H9 (cell line): ENCODE measurements around the gene RNASEL. TPM values are rescaled to one million over a fixed set of nuclear protein-coding genes. Genes with fewer than 3 reads are reported as not detected.

Source experiments
- DNase-seq: peaks from one replicate; pipeline ENCODE4 v3.0.0-alpha.2; 2017
- H2AFZ ChIP-seq: one replicate; pipeline ENCODE4 v1.6.1; 2013; ENCODE audit warnings: mild to moderate bottlenecking, low read length, control low read depth, moderate library complexity
- H2AK5ac ChIP-seq: 2 replicates; pipeline ENCODE4 v1.6.1; 2013; ENCODE audit warnings: low read length, control low read depth, mixed read lengths; ENCODE audit not compliant: insufficient read length
- H2BK120ac ChIP-seq: one replicate; pipeline ENCODE4 v1.6.1; 2013; ENCODE audit warnings: low read depth, mild to moderate bottlenecking, low read length, control low read depth, inconsistent platforms; ENCODE audit not compliant: poor library complexity, severe bottlenecking
- H2BK12ac ChIP-seq: 2 replicates; pipeline ENCODE4 v1.6.1; 2013; ENCODE audit warnings: low read length, control low read depth, mixed read lengths, low read depth; ENCODE audit not compliant: insufficient read length
- H2BK15ac ChIP-seq: 2 replicates; pipeline ENCODE4 v1.6.1; 2013; ENCODE audit warnings: low read depth, low read length, control low read depth
- H2BK20ac ChIP-seq: one replicate; pipeline ENCODE4 v1.6.1; 2013; ENCODE audit warnings: low read depth, mild to moderate bottlenecking, low read length, control low read depth, inconsistent platforms; ENCODE audit not compliant: poor library complexity, severe bottlenecking
- H2BK5ac ChIP-seq: 2 replicates; pipeline ENCODE4 v1.6.1; 2013; ENCODE audit warnings: low read length, control low read depth, mixed read lengths; ENCODE audit not compliant: insufficient read length
- H3K14ac ChIP-seq: 2 replicates; pipeline ENCODE4 v1.6.1; 2013; ENCODE audit warnings: low read length, control low read depth; ENCODE audit not compliant: insufficient read depth
- H3K18ac ChIP-seq: 2 replicates; pipeline ENCODE4 v1.6.1; 2013; ENCODE audit warnings: low read depth, mild to moderate bottlenecking, mixed read lengths, low read length, control low read depth; ENCODE audit not compliant: insufficient read length
- H3K23ac ChIP-seq: 2 replicates; pipeline ENCODE4 v1.6.1; 2013; ENCODE audit warnings: low read length, control low read depth, mixed read lengths, low read depth; ENCODE audit not compliant: insufficient read length
- H3K23me2 ChIP-seq: 2 replicates; pipeline ENCODE4 v1.6.1; 2013; ENCODE audit warnings: low read depth, mild to moderate bottlenecking, mixed read lengths, low read length, control low read depth; ENCODE audit not compliant: insufficient read length, poor library complexity, severe bottlenecking
- H3K27ac ChIP-seq: 2 replicates; pipeline ENCODE4 v1.5.1; 2013; ENCODE audit warnings: low read length, control low read depth, mixed read lengths, low read depth; ENCODE audit not compliant: insufficient read length
- H3K27me3 ChIP-seq: 2 replicates; pipeline ENCODE4 v1.6.1; 2013; ENCODE audit warnings: low read length, control low read depth, inconsistent platforms; ENCODE audit not compliant: insufficient read depth
- H3K4ac ChIP-seq: 2 replicates; pipeline ENCODE4 v1.6.1; 2013; ENCODE audit warnings: low read depth, mild to moderate bottlenecking, control low read depth, inconsistent platforms, low read length, moderate library complexity
- H3K4me1 ChIP-seq: 2 replicates; pipeline ENCODE4 v1.6.1; 2013; ENCODE audit warnings: low read length, control low read depth, inconsistent platforms; ENCODE audit not compliant: insufficient read depth
- H3K4me2 ChIP-seq: 2 replicates; pipeline ENCODE4 v1.6.1; 2013; ENCODE audit warnings: low read length, control low read depth, mixed read lengths; ENCODE audit not compliant: insufficient read length, insufficient read depth
- H3K56ac ChIP-seq: 2 replicates; pipeline ENCODE4 v1.6.1; 2013; ENCODE audit warnings: low read depth, mild to moderate bottlenecking, mixed read lengths, low read length, control low read depth; ENCODE audit not compliant: insufficient read length
- H3K79me1 ChIP-seq: 2 replicates; pipeline ENCODE4 v1.6.1; 2013; ENCODE audit warnings: low read depth, mild to moderate bottlenecking, moderate library complexity, low read length, control low read depth, inconsistent platforms; ENCODE audit not compliant: insufficient read depth, poor library complexity, severe bottlenecking
- H3K79me2 ChIP-seq: 2 replicates; pipeline ENCODE4 v1.6.1; 2013; ENCODE audit warnings: low read length, control low read depth, inconsistent platforms; ENCODE audit not compliant: insufficient read depth
- H3K9ac ChIP-seq: 2 replicates; pipeline ENCODE4 v1.6.1; 2013; ENCODE audit warnings: low read length, control low read depth, mixed read lengths; ENCODE audit not compliant: insufficient read length; ENCODE audit errors: extremely low read depth
- H3K9me3 ChIP-seq: one replicate; pipeline ENCODE4 v1.6.1; 2013; ENCODE audit warnings: low read depth, low read length, inconsistent platforms; ENCODE audit not compliant: control insufficient read depth
- H3T11ph ChIP-seq: one replicate; pipeline ENCODE4 v1.6.1; 2013; ENCODE audit warnings: mild to moderate bottlenecking, low read length, control low read depth, inconsistent platforms
- H4K20me1 ChIP-seq: one replicate; pipeline ENCODE4 v1.6.1; 2013; ENCODE audit not compliant: control insufficient read depth, insufficient read length, insufficient read depth
- H4K5ac ChIP-seq: 2 replicates; pipeline ENCODE4 v1.6.1; 2013; ENCODE audit warnings: low read depth, mild to moderate bottlenecking, mixed read lengths, low read length, control low read depth; ENCODE audit not compliant: insufficient read length
- H4K8ac ChIP-seq: replicated peaks from 2 replicates; pipeline ENCODE4 v1.6.1; 2013; ENCODE audit warnings: low read length, control low read depth, mixed read lengths, low read depth; ENCODE audit not compliant: insufficient read length
- H4K91ac ChIP-seq: 2 replicates; pipeline ENCODE4 v1.6.1; 2013; ENCODE audit warnings: low read depth, mild to moderate bottlenecking, moderate library complexity, mixed read lengths, low read length, control low read depth; ENCODE audit not compliant: insufficient read length
- H3K27ac Mint-ChIP-seq, 3 experiments: 2 replicates in 2 of 3; 3 replicates in 1 of 3; pipeline ENCODE4 v1.8.0; 2020 to 2021; ENCODE audit warnings: mixed read lengths in 3 of 3, mild to moderate bottlenecking in 1 of 3, moderate library complexity in 1 of 3
- H3K27me3 Mint-ChIP-seq: 2 replicates; pipeline ENCODE4 v1.8.0; 2021; ENCODE audit warnings: low read depth, mild to moderate bottlenecking, moderate library complexity, mixed read lengths
- H3K36me3 Mint-ChIP-seq, 3 experiments: 2 replicates in 2 of 3; 3 replicates in 1 of 3; pipeline ENCODE4 v1.8.0; 2020 to 2021; ENCODE audit warnings: low read depth in 3 of 3, mixed read lengths in 3 of 3; ENCODE audit not compliant: insufficient read depth in 1 of 3
- H3K4me1 Mint-ChIP-seq, 2 experiments: 2 replicates each; pipeline ENCODE4 v1.8.0; 2020; ENCODE audit warnings: mixed read lengths in 2 of 2
- H3K4me3 Mint-ChIP-seq, 2 experiments: 2 replicates in 1 of 2; 3 replicates in 1 of 2; pipeline ENCODE4 v1.8.0; 2020 to 2021; ENCODE audit warnings: mild to moderate bottlenecking in 2 of 2, mixed read lengths in 2 of 2, moderate library complexity in 1 of 2
- H3K9me3 Mint-ChIP-seq, 2 experiments: 2 replicates in 1 of 2; 3 replicates in 1 of 2; pipeline ENCODE4 v1.8.0; 2020; ENCODE audit warnings: mild to moderate bottlenecking in 2 of 2, mixed read lengths in 2 of 2, moderate library complexity in 1 of 2
- CTCF ChIP-seq: fragments of 200-600 bp; sonication (generic); conservative IDR thresholded peaks from 3 replicates; pipeline ENCODE4 v1.8.0; 2021; ENCODE audit warnings: antibody characterized with exemption, mild to moderate bottlenecking
- WGBS: extraction: QIAGEN DNeasy Blood & Tissue Kit; methylation state at CpG from one replicate; pipeline ENCODE4 v1.1.7; 2013; ENCODE audit warnings: missing lambda C conversion rate, low lambda C conversion rate, mixed read lengths; ENCODE audit not compliant: insufficient read length; ENCODE audit errors: extremely low coverage; 5-methylcytosine and 5-hydroxymethylcytosine counted together
- total RNA-seq: library from RNA; stranded (reverse); gene quantifications from 2 replicates; pipeline ENCODE4 v1.2.1, GENCODE V29; 2021

Gene RNASEL
- total RNA-seq, 1 experiment from 2014 or later, result 0.63 TPM

GRCh38 chr1:182565537-182565936, 23.5 kb downstream of the RNASEL start:
- Histone ChIP-seq H4K91ac (no peak overlapping the region), H3K4ac (no peak overlapping the region), H2BK15ac (no peak overlapping the region), H3K4me1 (no peaks in the 10 kb centered on the region), H3K79me1 (no peaks in the 10 kb centered on the region), H4K20me1 (no peaks in the 10 kb centered on the region), H2BK5ac (no peak overlapping the region), H3K14ac (no peak overlapping the region), H3K9me3 (no peaks in the 10 kb centered on the region), H3K4me2 (no peak overlapping the region), H3K27me3 (no peaks in the 10 kb centered on the region), H3K23me2 (no peaks in the 10 kb centered on the region), H2BK20ac (no peak overlapping the region), H3K23ac (no peak overlapping the region), H3K9ac (no peak overlapping the region), H3T11ph (no peak overlapping the region), H2AK5ac (no peak overlapping the region), H2BK12ac (no peak overlapping the region), H2BK120ac (no peak overlapping the region), H3K18ac (no peak overlapping the region), H2AFZ (no peak overlapping the region), H3K79me2 (no peaks in the 10 kb centered on the region), H3K56ac (no peak overlapping the region), H3K27ac (no peak overlapping the region), H4K5ac (no peak overlapping the region), H4K8ac (no peak overlapping the region)
- TF ChIP-seq CTCF, result no peak
- WGBS, result no CpG with 5 or more reads among the region's 3 CpGs
- Mint-ChIP-seq H3K36me3 (no peaks in the 10 kb centered on the region), H3K4me3 (no peak overlapping the region), H3K4me1 (peaks cover 0 to 4% of the 10 kb centered on the region in 2 experiments; a peak in 2 of 4 replicates), H3K27ac (no peak overlapping the region), H3K27me3 (no peaks in the 10 kb centered on the region), H3K9me3 (no peaks in the 10 kb centered on the region)
- no peak for DNase-seq
